ENCODE data around the gene RRAS2.
"Not testable (repeated sequence)": the region's sequence is repeated elsewhere in the genome, so short reads cannot be mapped to it uniquely, and the experiment has no call there.

The RRAS2 gene

DNA sequence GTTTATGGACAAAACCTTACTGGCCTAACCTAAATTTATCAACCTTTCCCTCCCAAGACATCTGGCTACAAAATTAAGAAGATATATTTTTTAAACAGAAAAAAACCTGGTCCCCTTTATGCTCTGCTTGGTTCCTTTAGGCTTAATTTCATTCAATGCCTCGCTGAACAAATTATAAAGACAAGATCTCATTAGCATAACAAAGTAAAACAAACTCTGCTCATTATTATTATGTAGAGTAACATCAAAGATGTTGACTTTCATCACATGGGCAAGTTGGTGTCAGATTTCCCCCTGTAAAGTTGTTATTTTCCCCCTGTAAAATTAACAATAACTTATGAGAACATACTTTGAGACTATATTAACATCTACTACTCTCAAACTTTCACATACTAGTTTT is 11.0 kb downstream of the RRAS2 start:
- H3K27ac ChIP-seq (ENCODE audit: poor library complexity, severe bottlenecking), result no peak overlapping the region

DNA sequence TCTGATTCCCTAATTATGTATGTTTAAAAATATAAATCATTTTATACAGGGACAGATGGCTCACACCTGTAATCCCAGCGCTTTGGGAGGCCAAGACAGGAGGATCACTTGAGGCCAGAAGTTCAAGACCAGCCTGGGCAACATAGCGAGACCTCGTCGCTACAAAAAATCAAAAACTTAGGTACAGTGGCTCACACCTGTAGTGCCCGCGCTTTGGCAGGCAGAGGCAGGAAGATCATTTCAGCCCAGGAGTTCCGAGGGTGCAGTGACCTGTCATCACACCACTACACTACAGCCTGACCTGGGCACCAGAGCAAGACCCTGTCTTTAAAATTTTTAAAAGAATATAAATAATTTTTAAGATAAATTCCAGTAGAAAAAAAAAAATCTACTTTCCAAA is 11.5 kb downstream of the RRAS2 start:
- no peaks in the 10 kb centered on the region for H3K4me1 ChIP-seq (ENCODE audit: insufficient read depth, poor library complexity, severe bottlenecking)
- ATAC-seq (ENCODE audit: low read depth), result no peak
- peaks cover 20% of the 10 kb centered on the region for H3K36me3 ChIP-seq (ENCODE audit: low read depth)

More for the DNA sequence above, 11.0 kb downstream of the RRAS2 start:
- H3K27me3 ChIP-seq (ENCODE audit: insufficient read depth, poor library complexity, severe bottlenecking), result no peaks in the 10 kb centered on the region
- no peak for ATAC-seq (ENCODE audit: low read depth)
- no peak overlapping the region for H3K4me3 ChIP-seq (ENCODE audit: severe bottlenecking)
- TF ChIP-seq, protein P1, sequence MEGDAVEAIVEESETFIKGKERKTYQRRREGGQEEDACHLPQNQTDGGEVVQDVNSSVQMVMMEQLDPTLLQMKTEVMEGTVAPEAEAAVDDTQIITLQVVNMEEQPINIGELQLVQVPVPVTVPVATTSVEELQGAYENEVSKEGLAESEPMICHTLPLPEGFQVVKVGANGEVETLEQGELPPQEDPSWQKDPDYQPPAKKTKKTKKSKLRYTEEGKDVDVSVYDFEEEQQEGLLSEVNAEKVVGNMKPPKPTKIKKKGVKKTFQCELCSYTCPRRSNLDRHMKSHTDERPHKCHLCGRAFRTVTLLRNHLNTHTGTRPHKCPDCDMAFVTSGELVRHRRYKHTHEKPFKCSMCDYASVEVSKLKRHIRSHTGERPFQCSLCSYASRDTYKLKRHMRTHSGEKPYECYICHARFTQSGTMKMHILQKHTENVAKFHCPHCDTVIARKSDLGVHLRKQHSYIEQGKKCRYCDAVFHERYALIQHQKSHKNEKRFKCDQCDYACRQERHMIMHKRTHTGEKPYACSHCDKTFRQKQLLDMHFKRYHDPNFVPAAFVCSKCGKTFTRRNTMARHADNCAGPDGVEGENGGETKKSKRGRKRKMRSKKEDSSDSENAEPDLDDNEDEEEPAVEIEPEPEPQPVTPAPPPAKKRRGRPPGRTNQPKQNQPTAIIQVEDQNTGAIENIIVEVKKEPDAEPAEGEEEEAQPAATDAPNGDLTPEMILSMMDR (IDR thresholded peaks at IDR 0.05; ENCODE audit: poor library complexity, severe bottlenecking), result no peak
- H3K36me3 ChIP-seq (ENCODE audit: low read depth), result peaks cover 20% of the 10 kb centered on the region
- H3K9me3 ChIP-seq (ENCODE audit: severe bottlenecking), result peaks cover 3% of the 10 kb centered on the region
- H3K4me1 ChIP-seq (ENCODE audit: insufficient read depth, poor library complexity, severe bottlenecking), result no peaks in the 10 kb centered on the region
- no peak for DNase-seq (ENCODE audit: low spot score)

DNA sequence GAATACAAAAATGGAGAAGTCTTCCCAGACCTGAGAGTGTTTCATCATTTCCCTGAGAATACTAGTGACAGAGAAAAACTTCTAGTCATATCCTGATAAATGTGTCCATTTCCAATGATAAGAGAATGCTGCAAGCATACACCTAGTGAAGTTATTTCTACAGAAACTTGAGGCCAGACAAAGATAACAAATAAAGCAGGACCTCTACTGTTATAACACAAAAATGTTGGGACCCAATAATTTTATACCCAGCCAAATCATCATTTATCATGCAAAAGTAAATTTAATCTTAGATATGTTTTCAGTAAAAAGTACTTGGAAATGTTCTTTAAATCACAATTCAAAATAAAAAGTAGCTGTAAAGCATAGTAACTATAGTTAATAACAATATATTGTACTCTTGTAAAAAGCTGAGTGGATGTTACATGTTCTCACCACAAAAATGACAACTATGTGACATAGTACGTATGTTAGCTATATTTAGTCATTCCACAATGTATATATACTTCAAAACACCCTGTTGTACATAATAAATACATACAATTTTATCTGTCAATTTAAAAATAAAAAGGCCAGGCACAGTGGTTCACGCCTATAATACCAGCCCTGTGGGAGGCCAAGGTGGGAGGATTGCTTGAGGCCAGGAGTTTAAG is 12.6 kb downstream of the RRAS2 start:
- Histone ChIP-seq H3K36me3 (ENCODE audit: low read depth) (peaks cover 20% of the 10 kb centered on the region), H3K4me1 (ENCODE audit: insufficient read depth, poor library complexity, severe bottlenecking) (no peaks in the 10 kb centered on the region), H3K27me3 (ENCODE audit: insufficient read depth, poor library complexity, severe bottlenecking) (no peaks in the 10 kb centered on the region), H3K4me3 (ENCODE audit: severe bottlenecking) (no peak overlapping the region), H3K27ac (ENCODE audit: poor library complexity, severe bottlenecking) (no peak overlapping the region), H3K9me3 (ENCODE audit: severe bottlenecking) (peaks cover 3% of the 10 kb centered on the region)
- TF ChIP-seq, protein P1 (IDR thresholded peaks at IDR 0.05; ENCODE audit: poor library complexity, severe bottlenecking), result no peak
- no peak for DNase-seq (ENCODE audit: low spot score)
- ATAC-seq (ENCODE audit: low read depth), result no peak

More for the DNA sequence above, 11.5 kb downstream of the RRAS2 start:
- Histone ChIP-seq H3K9me3 (ENCODE audit: severe bottlenecking) (peaks cover 3% of the 10 kb centered on the region), H3K27me3 (ENCODE audit: insufficient read depth, poor library complexity, severe bottlenecking) (no peaks in the 10 kb centered on the region), H3K27ac (ENCODE audit: poor library complexity, severe bottlenecking) (no peak overlapping the region), H3K4me3 (ENCODE audit: severe bottlenecking) (no peak overlapping the region)
- TF ChIP-seq, protein P1 (IDR thresholded peaks at IDR 0.05; ENCODE audit: poor library complexity, severe bottlenecking), result no peak
- no peak for DNase-seq (ENCODE audit: low spot score)

DNA sequence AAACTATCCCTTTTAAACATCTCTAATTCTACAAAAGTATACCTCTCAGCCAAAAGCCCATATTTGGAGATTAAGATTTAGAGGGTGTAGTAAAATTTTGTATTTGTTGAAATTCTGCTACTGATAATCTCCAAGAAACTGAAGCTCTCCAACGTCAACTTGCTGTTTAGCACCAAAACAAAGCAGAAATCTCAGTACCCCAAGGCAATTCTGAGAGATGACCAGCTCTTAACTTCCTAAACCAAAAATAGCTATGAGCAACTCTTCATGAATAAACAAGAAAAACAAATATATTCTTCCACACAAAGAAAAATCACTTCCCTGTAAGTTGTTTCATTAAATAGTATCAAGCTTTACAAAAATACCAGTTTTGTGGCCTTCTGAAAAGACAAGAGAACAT is 13.3 kb downstream of the RRAS2 start:
- Histone ChIP-seq H3K4me1 (ENCODE audit: insufficient read depth, poor library complexity, severe bottlenecking) (no peaks in the 10 kb centered on the region), H3K9me3 (ENCODE audit: severe bottlenecking) (peaks cover 3% of the 10 kb centered on the region), H3K4me3 (ENCODE audit: severe bottlenecking) (no peak overlapping the region), H3K36me3 (ENCODE audit: low read depth) (peaks cover 16% of the 10 kb centered on the region; the same call in 1 of the 2 replicates), H3K27me3 (ENCODE audit: insufficient read depth, poor library complexity, severe bottlenecking) (no peaks in the 10 kb centered on the region), H3K27ac (ENCODE audit: poor library complexity, severe bottlenecking) (no peak overlapping the region)
- ATAC-seq (ENCODE audit: low read depth) (no peak), DNase-seq (ENCODE audit: low spot score) (no peak)
- TF ChIP-seq, protein P1 (IDR thresholded peaks at IDR 0.05; ENCODE audit: poor library complexity, severe bottlenecking), result no peak

DNA sequence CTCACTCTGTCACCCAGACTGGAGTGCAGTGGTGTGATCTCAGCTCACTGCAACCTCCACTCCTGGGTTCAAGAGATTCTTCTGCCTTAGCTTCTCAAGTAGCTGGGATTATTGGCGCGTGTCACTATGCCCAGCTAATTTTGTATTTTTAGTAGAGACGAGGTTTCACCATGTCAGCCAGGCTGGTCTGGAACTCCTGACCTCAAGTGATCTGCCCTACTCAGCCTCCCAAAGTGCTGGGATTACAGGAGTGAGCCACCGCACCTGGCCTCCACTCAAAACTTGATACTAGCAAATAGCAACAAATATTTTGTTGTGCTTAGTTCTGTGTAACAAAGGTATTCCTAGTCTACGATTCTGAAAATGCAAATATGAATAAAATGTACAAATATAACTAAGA is 14.0 kb downstream of the RRAS2 start:
- not testable (repeated sequence) for ATAC-seq (ENCODE audit: low read depth); DNase-seq (ENCODE audit: low spot score); H3K4me1 ChIP-seq (ENCODE audit: insufficient read depth, poor library complexity, severe bottlenecking); H3K27me3 ChIP-seq (ENCODE audit: insufficient read depth, poor library complexity, severe bottlenecking); H3K27ac ChIP-seq (ENCODE audit: poor library complexity, severe bottlenecking); H3K9me3 ChIP-seq (ENCODE audit: severe bottlenecking); H3K4me3 ChIP-seq (ENCODE audit: severe bottlenecking)
- peaks cover 16% of the 10 kb centered on the region; the same call in 1 of the 2 replicates for H3K36me3 ChIP-seq (ENCODE audit: low read depth)
